Fibroblast of the conjunctiva (primary cell): ENCODE data around the gene SAT1.

Experiments
- DNase-seq: peaks from one replicate; pipeline ENCODE4 v3.0.0-alpha.2; 2010; ENCODE audit warnings: low read depth

SAT1 gene

DNA sequence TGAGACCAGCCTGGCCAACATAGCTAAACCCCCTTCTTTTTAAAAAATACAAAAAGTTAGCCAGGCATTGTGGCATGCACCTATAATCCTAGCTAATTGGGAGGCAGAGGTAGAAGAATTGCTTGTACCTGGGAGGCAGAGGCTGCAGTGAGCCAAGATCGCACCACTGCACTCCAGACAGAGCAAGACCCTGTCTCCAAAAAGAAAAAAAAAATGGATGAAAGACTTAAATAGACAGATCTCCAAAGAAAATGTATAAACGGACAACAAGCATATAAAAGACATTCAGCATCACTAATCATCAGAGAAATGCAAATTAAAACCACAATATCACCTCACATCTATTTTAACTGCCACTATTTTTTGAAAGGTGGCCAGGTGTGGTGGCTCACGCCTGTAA lies 6.6 kb upstream of the SAT1 start:
- no peak for DNase-seq

DNA sequence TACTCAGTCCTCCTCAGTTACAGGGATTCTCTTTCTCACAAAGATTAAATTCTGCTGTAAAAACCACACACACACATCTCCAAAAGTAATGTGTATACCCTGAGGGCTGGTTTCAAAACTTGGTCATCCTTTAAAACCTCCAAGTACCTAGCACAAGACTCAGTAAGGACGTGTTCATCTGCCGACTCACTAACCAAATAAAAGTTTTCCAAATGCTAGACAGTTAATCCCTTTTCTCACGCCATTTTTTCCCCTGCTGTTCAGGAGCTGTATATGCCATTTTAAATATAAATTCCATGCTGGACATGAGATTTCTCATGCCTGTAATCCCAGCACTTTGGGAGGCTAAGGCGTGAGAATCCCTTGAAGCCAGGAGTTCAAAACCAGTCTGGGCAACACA lies 3.9 kb upstream of the SAT1 start:
- DNase-seq = no peak

DNA sequence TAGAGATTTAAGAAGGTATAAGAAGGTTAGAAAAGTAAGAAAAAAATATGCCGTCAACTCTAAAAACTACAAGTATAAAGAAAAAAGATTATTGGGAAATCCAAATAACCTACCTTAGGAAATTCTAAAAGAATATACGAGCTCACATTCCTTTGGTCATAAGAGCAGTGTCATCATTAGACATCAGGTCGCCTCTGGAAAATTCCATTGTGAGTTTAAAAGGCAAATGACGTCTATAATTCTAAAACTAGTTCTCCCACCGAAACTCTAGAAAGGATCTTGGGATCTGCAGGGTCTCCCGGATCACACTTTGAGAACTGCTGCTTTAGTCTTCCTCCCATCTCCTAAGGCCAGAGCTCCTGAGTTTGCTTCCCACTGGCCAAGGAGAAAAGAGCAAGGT lies 518 bp upstream of the SAT1 start:
- no peak for DNase-seq

DNA sequence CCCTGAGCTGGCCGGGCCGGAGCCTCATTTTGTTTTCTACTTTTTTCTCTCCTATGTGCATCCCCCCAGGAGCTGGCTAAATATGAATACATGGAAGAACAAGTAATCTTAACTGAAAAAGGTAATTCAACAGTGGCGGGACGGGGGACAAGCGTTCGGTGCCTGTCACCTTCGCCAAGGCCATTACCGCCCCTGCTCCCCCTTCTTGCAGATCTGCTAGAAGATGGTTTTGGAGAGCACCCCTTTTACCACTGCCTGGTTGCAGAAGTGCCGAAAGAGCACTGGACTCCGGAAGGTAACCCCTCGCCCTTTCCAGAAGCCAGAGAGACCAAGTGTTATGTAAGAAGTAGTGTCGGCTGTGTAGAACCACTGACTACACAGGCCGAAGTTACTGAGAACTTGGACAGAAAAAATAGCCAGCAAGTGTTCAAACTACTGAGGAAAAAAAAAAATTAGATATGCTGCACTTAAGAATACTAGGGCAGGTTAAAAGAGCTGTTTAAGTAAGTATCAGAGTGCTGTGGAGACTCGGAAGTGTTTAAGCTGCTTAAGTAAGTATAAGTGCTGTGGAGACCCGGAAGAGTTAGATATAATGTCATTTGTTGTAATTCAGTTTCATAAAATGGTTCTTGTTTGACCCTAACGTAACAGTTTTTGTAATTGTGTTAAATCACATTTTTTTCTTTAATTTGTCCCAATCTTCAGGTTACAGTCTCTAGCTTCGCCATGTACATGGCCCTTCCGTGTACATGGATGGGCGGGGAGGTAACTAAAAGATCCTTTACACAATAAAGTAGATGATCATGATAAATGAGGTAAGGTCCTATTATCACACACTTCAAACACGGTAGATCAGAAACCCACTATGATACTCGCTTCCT lies 856 bp downstream of the SAT1 start:
- no peak for DNase-seq

DNA sequence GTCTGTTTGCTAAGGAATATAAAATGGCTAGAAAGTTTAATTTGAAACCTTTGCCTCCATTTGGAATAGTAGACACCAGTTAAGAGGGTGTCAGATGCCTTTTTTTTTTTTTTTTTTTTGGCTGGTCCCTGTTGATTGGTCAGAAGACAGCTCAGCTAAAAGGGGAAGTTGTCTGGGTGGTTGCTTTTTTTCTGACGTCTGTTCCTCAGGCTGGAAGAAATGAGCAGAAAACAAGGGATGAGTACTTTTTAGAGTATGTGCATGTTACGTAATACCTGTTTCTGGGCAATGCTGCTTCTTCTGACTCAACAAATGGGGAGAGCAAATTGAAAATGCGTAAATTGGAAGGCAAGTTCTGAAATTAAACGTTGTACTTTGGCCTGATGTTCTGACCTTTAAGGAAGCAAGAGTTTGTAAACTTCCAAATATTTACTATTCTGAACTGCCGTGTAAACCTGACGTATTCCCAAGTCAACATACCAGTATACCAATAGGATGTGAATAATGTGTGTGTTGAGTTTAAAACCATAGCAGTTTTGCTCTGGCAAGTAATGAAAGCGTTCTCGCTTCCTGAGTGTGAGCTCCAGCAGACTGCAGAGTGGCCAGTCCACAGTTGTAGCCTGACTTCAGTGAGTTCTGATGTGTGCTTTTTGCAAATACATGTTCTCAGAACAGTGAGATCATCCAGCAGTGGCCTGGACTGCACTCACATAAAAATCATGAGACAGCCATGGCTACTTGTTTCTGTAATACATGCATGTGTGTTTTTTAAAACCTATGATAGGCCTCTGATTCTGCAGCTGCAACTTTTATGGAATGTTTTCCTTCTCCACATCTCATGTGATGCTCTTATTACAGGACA lies 1.7 kb downstream of the SAT1 start:
- peak; percentile 79 for DNase-seq

DNA sequence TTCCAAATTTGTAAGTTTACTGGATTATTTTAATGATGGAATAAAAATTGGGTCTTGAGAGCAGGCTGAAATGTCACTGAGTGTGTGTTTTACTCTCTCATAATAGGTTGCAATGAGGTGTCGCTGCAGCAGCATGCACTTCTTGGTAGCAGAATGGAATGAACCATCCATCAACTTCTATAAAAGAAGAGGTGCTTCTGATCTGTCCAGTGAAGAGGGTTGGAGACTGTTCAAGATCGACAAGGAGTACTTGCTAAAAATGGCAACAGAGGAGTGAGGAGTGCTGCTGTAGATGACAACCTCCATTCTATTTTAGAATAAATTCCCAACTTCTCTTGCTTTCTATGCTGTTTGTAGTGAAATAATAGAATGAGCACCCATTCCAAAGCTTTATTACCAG lies 2.6 kb downstream of the SAT1 start:
- DNase-seq = no peak

DNA sequence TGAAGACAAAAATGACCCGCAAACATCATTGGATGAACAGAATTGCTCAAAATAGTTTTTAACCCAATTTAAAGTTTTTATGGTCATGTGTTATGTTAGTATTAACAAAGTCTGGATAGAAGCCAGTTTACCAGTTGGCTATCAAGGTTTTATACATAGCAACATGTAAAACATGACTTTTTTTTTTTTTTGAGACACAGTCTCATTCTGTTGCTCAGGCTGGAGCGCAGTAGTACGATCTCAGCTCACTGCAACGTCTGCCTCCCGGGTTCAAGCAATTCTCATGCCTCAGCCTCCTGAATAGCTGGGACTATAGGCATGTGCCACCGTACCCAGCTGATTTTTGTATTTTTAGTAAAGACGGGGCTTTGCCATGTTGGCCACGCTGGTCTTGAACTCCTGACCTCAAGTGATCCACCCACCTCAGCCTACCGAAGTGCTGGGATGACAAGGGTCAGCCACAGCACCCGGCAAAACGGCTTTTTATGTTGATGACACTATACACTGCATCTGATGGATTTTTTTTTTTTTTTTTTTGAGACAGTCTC lies 3.4 kb downstream of the SAT1 start:
- no peak for DNase-seq

DNA sequence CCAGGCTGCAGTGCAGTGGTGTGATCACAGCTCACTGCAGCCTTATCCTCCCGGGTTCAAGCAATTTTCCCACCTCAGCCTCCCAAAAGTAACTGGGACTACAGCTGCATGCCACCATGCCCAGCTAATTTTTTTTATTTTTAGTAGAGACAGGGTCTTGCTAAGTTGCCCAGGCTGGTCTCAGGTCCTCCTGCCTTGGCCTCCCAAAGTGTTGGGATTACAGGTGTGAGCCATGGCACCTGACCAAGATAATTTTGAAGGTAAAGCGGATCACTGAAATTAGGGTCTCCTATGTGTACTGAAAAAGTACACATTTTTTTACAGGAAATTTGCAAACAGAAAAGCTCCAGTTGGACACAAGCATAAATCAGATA lies 4.8 kb downstream of the SAT1 start:
- DNase-seq = no peak

DNA sequence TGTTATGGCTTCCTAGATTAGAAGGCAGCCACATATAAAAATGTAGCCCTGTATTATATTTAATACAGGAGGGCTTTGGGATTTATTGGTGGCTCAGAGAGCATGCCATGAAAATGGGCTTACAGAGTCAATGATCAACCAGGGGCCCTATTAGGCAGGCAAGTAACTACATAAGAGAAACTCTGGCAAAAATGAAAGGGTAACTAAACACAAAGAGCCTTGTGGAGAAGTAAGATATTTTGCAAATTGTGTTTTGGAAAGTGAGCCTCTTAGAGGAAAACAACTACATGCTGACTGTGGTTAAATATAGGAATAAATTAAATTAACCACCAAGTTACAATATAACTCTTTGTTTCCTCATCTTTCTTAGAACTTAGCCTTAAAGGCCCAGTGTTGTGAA lies 5.5 kb downstream of the SAT1 start:
- DNase-seq = no peak

DNA sequence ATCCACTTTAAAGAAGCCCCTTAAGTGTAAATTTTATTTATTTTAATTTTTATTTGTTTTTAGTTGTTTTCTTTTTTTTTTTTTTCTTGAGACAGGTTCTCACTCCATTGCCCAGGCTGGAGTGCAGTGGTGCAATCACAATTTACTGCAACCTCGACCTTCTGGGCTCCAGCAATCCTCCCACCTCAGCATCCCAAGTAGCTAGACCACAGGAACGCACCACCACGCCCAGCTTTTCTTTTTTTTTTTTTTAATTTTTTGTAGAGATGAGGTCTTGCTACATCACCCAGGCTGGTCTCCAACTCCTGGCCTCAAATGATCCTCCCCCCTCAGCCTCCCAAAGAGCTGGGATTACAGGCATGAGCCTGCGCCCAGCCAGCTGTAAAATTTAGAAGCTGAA lies 6.0 kb downstream of the SAT1 start:
- no peak for DNase-seq

DNA sequence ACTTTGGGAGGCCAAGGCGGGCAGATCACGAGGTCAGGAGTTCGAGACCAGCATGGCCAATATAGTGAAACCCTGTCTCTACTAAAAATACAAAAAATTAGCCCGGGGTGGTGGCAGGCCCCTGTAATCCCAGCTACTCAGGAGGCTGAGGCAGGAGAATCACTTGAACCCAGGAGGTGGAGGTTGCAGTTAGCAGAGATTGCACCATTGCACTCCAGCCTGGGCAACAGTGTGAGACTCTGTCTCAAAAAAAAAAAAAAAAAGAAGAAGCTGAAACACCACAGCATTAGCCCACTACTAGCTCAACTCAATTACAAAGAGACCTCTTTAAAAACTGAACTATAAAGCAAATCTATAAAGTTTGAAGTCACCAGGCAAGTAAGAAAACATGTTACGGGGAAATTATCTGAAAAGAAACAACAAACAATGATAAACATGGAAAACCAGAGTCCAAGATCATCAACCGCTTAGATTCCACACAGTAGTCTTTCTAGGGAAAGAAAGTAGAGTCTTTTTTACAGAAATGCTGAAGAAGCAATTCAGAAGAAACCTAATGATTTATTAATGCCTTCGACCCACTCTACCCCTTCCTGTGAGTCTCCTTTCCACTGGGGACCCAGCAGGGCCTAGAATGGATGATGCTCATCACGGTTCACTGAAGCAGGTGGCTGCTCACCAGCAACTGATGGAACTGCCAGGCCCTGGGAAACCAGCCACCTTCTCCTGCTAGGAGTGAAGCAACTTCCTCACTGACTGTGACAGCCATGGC lies 6.6 kb downstream of the SAT1 start:
- DNase-seq = no peak

DNA sequence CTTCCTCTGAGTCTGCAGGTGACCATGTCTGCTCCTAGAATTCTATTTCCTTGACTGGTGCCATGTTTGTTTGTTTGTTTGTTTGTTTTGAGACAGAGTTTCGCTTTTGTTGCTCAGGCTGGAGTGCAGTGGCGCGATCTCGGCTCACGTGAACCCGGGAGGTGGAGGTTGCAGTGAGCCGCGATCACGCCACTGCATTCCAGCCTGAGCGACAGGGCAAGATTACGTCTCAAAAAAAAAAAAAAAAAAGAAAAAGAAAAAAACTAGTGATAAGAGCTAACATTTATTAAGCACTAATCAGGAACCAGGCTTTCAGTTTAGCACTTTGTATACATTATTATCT lies 7.2 kb downstream of the SAT1 start:
- DNase-seq = no peak

DNA sequence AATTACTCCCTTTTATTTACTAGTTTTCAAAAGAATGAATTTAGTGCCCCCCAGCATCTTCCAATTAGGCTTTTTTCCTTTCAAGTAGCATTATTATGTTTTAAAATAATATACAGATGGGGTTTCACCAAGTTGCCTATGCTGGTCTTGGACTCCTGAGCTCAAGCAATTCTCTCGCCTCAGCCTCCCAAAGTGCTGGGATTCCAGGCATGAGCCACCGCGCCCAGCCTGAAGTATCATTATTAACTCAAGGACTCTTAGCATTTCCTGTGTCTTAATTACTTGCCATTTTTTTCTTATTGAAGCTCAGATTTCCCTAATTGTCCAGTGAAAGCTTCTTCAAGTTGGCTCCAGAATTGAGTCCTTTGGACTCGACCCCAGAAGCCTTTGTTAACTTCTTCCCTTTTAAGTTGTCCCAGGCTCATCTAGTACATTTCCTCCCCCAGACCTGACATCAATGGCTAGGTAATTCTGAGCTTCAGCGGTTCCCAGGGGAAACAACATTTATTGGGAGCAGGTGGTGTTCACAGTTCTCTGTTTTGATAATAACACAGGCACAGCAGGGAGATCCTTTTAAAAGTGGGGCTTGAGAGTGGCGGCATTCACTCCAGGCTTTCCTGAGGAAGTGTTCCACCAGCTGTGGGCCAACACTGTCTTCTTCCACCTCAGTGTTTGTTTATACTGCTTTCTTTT lies 10.0 kb downstream of the SAT1 start:
- no peak for DNase-seq

DNA sequence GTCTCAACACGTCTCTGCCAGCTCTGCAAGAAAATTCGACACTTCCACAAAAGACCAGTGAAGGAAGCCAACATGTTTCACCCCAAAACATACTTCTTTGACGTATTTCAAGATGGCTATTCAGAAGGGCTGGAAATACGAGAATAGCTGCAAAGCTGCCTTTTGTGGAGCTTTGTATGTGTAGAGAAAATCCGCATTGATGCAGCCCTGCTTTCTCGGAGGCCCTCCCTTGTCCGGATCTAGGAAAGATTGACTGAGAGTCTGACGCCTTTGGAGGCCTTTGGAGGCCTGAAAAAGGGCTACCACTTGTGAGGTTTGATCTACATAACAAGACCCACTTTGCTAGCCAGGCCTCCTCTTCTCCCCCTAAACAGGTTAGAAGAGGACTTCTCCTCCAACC lies 12.2 kb downstream of the SAT1 start:
- DNase-seq = no peak

DNA sequence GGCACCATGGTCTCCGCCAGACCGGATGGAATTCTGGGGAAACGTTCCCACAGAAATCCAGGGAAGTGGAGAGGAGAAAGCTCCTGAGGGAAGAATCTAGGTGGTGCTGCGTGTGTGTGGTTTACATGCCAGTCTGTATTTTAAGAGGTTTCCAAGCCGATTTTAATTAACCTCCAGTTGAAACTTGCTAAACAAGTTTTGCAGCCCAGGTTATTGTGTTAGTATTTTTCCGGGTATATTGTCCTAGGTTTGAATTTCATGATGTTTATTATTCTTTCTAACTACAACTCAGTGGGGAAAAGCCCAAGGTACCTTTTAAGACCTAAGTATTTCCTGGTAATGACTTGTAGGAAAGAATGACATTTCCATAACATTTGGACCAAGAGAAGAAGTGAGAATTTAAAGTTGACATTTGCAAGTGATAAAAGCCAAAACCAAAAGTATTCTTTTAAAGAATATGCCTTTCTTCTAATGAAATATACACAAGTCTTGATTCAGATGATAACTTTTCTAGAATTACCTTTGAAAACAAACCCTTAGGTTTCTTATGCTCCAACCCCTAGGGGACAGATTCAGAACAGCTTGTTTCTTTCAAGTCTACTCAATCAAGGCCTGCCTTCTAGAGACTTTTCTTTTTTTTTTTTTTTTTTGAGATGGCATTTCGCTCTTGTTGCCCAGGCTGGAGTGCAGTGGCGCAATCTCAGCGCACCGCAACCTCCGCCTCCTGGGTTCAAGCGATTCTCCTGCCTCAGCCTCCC lies 14.6 kb downstream of the SAT1 start:
- no peak for DNase-seq

DNA sequence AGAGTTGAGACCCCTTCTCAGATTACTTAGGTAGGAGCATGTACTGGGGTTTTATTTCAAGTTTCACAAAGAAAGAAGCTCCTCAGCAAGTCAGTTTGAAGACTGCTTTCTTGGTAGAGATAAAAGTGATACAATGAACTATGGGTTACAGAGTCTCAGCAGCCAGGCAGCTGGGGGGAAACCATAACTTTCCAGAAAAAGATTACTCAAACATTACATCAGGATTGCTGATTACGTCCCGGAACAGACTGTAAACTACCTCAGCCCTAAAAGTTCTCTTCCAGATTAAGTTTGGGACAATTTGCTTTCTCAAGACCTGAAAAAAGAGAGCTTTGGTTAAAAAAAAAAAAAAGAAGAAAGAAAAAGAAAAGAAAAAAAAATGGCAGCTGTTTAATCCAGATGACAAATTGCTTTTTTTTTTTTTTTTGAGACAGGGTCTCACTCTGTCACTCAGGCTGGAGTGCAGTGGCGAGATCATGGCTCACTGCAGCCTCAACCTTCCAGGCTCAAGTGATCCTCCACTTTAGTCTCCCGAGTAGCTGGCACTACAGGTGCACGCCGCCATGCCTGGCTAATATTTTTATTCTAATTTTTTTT lies 16.6 kb downstream of the SAT1 start:
- no peak for DNase-seq

DNA sequence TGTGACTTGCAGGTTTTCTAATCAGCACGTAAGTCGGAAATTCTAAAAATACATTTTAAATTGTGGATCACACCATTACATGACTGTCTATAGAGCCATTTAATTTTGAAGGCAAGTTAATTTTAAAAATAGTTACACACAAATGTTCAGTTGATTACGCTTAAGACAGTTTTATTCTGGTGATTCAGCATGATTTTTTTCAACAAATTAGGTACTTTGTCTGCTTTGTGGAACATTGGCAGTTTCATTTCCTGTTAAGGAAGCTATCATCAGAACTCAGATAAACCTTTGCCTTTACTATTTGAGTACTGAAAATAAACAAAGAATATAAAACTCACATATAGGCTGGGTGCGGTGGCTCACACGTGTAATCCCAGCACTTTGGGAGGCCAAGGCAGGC lies 19.5 kb downstream of the SAT1 start:
- DNase-seq = no peak

DNA sequence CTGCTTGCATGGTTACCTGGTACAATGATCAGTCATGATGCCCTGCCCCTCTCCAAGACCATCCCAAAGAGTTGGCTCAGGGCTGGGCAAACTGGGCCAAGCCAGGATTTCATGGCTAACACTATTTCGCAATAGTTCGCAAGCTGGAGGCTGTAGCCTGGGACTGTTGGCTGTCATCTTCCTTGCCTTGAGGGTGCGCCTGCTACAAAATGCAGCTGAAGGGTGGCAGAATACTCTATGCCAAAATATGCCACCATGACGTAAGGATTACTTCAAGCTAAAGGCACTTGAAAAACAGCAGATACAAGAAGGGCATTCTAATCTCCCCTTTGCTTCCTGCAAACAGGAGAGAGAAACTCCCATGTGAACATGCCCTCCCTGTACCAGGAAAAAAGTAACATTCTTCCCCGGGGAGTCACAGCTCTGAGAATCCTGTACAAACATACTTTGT lies 21.0 kb downstream of the SAT1 start:
- no peak for DNase-seq

DNA sequence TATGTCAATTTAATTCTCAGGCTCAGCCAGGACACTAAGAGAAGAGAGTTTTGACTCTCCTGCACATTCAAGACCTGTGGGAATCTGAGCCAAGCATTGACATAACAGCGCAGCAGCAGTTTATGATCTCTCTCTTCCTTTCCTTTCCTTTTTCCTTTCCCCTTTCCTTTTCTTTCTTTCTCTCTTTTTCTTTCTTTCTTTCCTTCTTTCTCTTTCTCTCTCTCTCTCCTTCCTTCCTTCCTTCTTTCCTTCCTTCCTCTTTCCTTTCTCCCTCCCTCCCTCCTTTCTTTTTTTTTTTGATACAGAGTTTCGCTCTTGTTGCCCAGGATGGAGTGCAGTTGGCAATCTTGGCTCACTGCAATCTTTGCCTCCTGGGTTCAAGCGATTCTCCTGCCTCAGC lies 21.6 kb downstream of the SAT1 start:
- no peak for DNase-seq

DNA sequence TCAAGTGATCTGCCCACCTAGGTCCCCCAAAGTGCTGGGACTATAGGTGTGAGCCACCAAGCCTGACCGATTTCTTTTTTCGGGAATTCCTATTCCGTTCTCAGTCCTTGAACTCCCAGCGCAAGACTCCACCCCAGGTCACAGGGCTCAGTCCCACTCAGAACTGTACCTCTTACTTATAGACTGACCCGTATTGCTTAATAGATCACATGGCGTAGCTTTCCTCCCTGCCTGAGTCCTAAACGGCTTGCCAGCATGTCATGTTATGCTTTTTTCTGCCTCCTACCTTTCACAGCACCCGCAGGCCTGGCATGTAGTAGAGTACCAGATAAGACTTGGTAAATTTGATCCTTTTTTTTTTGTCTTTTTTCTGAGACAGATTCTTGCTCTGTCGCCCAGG lies 22.4 kb downstream of the SAT1 start:
- DNase-seq = no peak

DNA sequence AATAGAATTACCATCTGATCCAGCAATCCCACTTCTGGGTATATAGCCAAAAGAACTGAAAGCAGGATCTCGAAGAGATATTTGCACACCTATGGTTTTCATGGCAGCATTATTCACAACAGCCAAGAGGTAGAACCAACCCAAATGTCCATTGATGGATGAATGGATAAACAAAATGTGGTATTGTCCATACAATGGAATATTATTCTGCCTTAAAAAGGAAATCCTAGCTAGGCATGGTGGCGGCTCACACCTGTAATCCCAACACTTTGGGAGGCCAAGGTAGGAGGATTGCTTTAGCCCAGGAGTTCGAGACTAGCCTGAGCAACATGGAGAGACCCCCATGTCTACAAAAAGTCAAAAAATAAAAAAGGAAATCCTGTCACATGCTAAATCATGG lies 27.3 kb downstream of the SAT1 start:
- no peak for DNase-seq
